GM23338 (cell line): Measurements from ENCODE around the gene PHACTR2. TPM values are rescaled to one million over a fixed set of nuclear protein-coding genes. Genes with fewer than 3 reads are reported as not detected.

Experiments used
- ATAC-seq: fragments of 200-7000 bp; cut with Tn5 transposase; 3 replicates; pipeline ENCODE4 v1.9.1; 2020
- DNase-seq: peaks from one replicate; pipeline ENCODE4 v3.0.0-alpha.2; 2015; ENCODE audit warnings: low spot score
- H2AFZ ChIP-seq: fragments of 200-600 bp; sonication (generic); 2 replicates; pipeline ENCODE4 v1.8.0; 2016; ENCODE audit warnings: antibody characterized with exemption, mild to moderate bottlenecking, moderate library complexity
- H3F3A ChIP-seq: fragments of 200-600 bp; sonication (generic); replicated peaks from 2 replicates; pipeline ENCODE4 v1.8.0; 2017; ENCODE audit warnings: antibody characterized with exemption, mixed run types, low read depth
- H3K27ac ChIP-seq: fragments of 200-600 bp; sonication (generic); 2 replicates; pipeline ENCODE4 v1.6.1; 2016; ENCODE audit warnings: low read depth
- H3K27me3 ChIP-seq: fragments of 200-600 bp; sonication (generic); 2 replicates; pipeline ENCODE4 v1.8.0; 2016; ENCODE audit warnings: mild to moderate bottlenecking, mixed run types, moderate library complexity; ENCODE audit not compliant: insufficient read depth
- H3K36me3 ChIP-seq: fragments of 200-600 bp; sonication (generic); 2 replicates; pipeline ENCODE4 v1.8.0; 2016; ENCODE audit warnings: mild to moderate bottlenecking; ENCODE audit not compliant: insufficient read depth
- H3K4me1 ChIP-seq: fragments of 200-600 bp; sonication (generic); 2 replicates; pipeline ENCODE4 v1.8.0; 2016; ENCODE audit warnings: mild to moderate bottlenecking, moderate library complexity; ENCODE audit not compliant: insufficient read depth
- H3K4me2 ChIP-seq: fragments of 200-600 bp; sonication (generic); 2 replicates; pipeline ENCODE4 v1.7.1; 2017; ENCODE audit warnings: mixed run types
- H3K4me3 ChIP-seq: fragments of 200-600 bp; sonication (generic); 2 replicates; pipeline ENCODE4 v1.6.1; 2016; ENCODE audit warnings: mixed run types
- H3K79me2 ChIP-seq: fragments of 200-600 bp; sonication (generic); replicated peaks from 2 replicates; pipeline ENCODE4 v1.8.0; 2017; ENCODE audit warnings: mild to moderate bottlenecking; ENCODE audit not compliant: insufficient read depth
- H3K9me2 ChIP-seq: fragments of 200-600 bp; sonication (generic); 2 replicates; pipeline ENCODE4 v1.8.0; 2017; ENCODE audit not compliant: insufficient read depth
- H4K20me1 ChIP-seq: fragments of 200-600 bp; sonication (generic); replicated peaks from 2 replicates; pipeline ENCODE4 v1.8.0; 2017; ENCODE audit warnings: mild to moderate bottlenecking; ENCODE audit not compliant: insufficient read depth
- H3K27ac Mint-ChIP-seq: 2 replicates; pipeline ENCODE4 v1.8.0; 2020; ENCODE audit warnings: inconsistent platforms, mild to moderate bottlenecking, moderate library complexity, mixed read lengths
- H3K27me3 Mint-ChIP-seq: 3 replicates; pipeline ENCODE4 v1.8.0; 2022; ENCODE audit warnings: low read depth, mild to moderate bottlenecking, moderate library complexity, mixed read lengths, inconsistent platforms; ENCODE audit not compliant: insufficient read depth, poor library complexity
- H3K36me3 Mint-ChIP-seq: 3 replicates; pipeline ENCODE4 v1.8.0; 2021; ENCODE audit warnings: low read depth, mild to moderate bottlenecking, inconsistent platforms, moderate library complexity, mixed read lengths
- H3K4me1 Mint-ChIP-seq: 3 replicates; pipeline ENCODE4 v1.8.0; 2020; ENCODE audit warnings: mild to moderate bottlenecking, inconsistent platforms, mixed read lengths
- H3K4me3 Mint-ChIP-seq: 3 replicates; pipeline ENCODE4 v1.8.0; 2021; ENCODE audit warnings: moderate library complexity, mild to moderate bottlenecking, inconsistent platforms, mixed read lengths
- H3K9me3 Mint-ChIP-seq: 3 replicates; pipeline ENCODE4 v1.8.0; 2020; ENCODE audit warnings: moderate library complexity, mild to moderate bottlenecking, inconsistent platforms, mixed read lengths
- CREB1 ChIP-seq: fragments of 250-450 bp; sonication (Bioruptor Pico); IDR thresholded peaks from 2 replicates; pipeline ENCODE4 v1.5.0; 2020; ENCODE audit warnings: low read depth, mild to moderate bottlenecking, moderate library complexity
- CTCF ChIP-seq, 2 experiments: fragments of 200-600 bp in 1 of 2; sonication (generic) in 1 of 2; conservative IDR thresholded peaks; 2 replicates each; pipeline versions ENCODE4 v1.5.1 to v1.6.1; 2016 to 2017; ENCODE audit warnings: antibody characterized with exemption in 2 of 2, low read depth in 2 of 2, mild to moderate bottlenecking in 2 of 2, moderate library complexity in 1 of 2
- ETS1 ChIP-seq: IDR thresholded peaks from 2 replicates; pipeline ENCODE4 v1.6.1; 2016; ENCODE audit warnings: antibody characterized with exemption
- EZH2 ChIP-seq: fragments of 200-600 bp; sonication (generic); IDR thresholded peaks from one replicate; pipeline ENCODE4 v1.8.0; 2017; ENCODE audit warnings: antibody characterized with exemption, mild to moderate bottlenecking, low read depth; ENCODE audit not compliant: unreplicated experiment
- EZH2phosphoT487 ChIP-seq: fragments of 200-600 bp; sonication (generic); IDR thresholded peaks from one replicate; pipeline ENCODE4 v1.8.1; 2018; ENCODE audit warnings: antibody characterized with exemption; ENCODE audit not compliant: unreplicated experiment
- JUNB ChIP-seq: IDR thresholded peaks from one replicate; pipeline ENCODE4 v1.6.1; 2016; ENCODE audit warnings: antibody characterized with exemption; ENCODE audit not compliant: unreplicated experiment
- NANOG ChIP-seq: IDR thresholded peaks from 2 replicates; pipeline ENCODE4 v1.6.1; 2016; ENCODE audit warnings: antibody characterized with exemption, borderline replicate concordance
- POLR2AphosphoS5 ChIP-seq: IDR thresholded peaks from 2 replicates; pipeline ENCODE4 v1.6.1; 2016; ENCODE audit warnings: antibody characterized with exemption, low read depth
- STAT1 ChIP-seq: IDR thresholded peaks from one replicate; pipeline ENCODE4 v1.6.1; 2016; ENCODE audit warnings: antibody characterized with exemption; ENCODE audit not compliant: unreplicated experiment
- ZNF114 ChIP-seq: fragments of 250-450 bp; sonication (Bioruptor Pico); IDR thresholded peaks from 2 replicates; pipeline ENCODE4 v1.5.0; 2020; ENCODE audit warnings: mild to moderate bottlenecking, moderate library complexity
- ZNF331 ChIP-seq: fragments of 250-450 bp; sonication (Bioruptor Pico); IDR thresholded peaks from 2 replicates; pipeline ENCODE4 v1.5.0; 2020; ENCODE audit warnings: low read depth, mild to moderate bottlenecking, moderate library complexity
- ZNF462 ChIP-seq: fragments of 250-450 bp; sonication (Bioruptor Pico); IDR thresholded peaks from 2 replicates; pipeline ENCODE4 v1.5.0; 2020; ENCODE audit warnings: mild to moderate bottlenecking, moderate library complexity
- polyA plus RNA-seq: library from polyadenylated mRNA; unstranded; fragments of >200 nt; fragmentation: Nextera tagmentation; extraction: Ambion mirVana; gene quantifications from 2 replicates; pipeline ENCODE4 v1.2.1, GENCODE V29; 2016
- total RNA-seq: library from RNA; depleted of rRNA; stranded (reverse); fragments of >200 nt; shearing (Covaris generic); gene quantifications from 2 replicates; pipeline ENCODE4 v1.2.3, GENCODE V29; 2014
- TF ChIP-seq, protein P1 (sequence below): IDR thresholded peaks from one replicate; pipeline ENCODE4 v1.6.1; 2018; ENCODE audit warnings: antibody characterized with exemption; ENCODE audit not compliant: unreplicated experiment

Gene PHACTR2
- total and polyA plus RNA-seq, 2 experiments from 2014 or later = 67.7 to 105 TPM

- peaks cover 3% of the 10 kb centered on the region; the same call in 2 of the 3 replicates for H3K4me1 Mint-ChIP-seq
- Histone ChIP-seq H3K27ac (no peak overlapping the region), H3K36me3 (peaks cover 4% of the 10 kb centered on the region; the same call in 1 of the 2 replicates), H2AFZ (no peak overlapping the region), H3K4me1 (no peaks in the 10 kb centered on the region), H4K20me1 (no peaks in the 10 kb centered on the region; the same call in 1 of the 2 replicates), H3K79me2 (peaks cover 17% of the 10 kb centered on the region), H3K4me3 (no peak overlapping the region), H3K27me3 (no peaks in the 10 kb centered on the region), H3K9me2 (0 out of 2 replicates have a peak, but pooled peaks cover 7% of the 10 kb centered on the region), H3F3A (no peaks in the 10 kb centered on the region), H3K4me2 (no peak overlapping the region)
- peaks cover 46% of the 10 kb centered on the region for H3K36me3 Mint-ChIP-seq
- no peak for DNase-seq
- H3K9me3 Mint-ChIP-seq = 0 out of 3 replicates have a peak, but pooled peaks cover 2% of the 10 kb centered on the region
- no peak overlapping the region for H3K4me3 Mint-ChIP-seq
- peaks cover 1% of the 10 kb centered on the region for H3K27me3 Mint-ChIP-seq
- H3K27ac Mint-ChIP-seq = no peak overlapping the region
- TF ChIP-seq JUNB (no peak), ZNF114 (CRISPR knock-in tag) (no peak), STAT1 (no peak), EZH2phosphoT487 (no peak), ZNF462 (CRISPR knock-in tag) (no peak), NANOG (no peak), POLR2AphosphoS5 (no peak), EZH2 (no peak), ETS1 (no peak), CTCF (conservative IDR thresholded peaks at IDR 0.05; ENCODE audit: low read depth in 2 of 2) (no peak), CREB1 (CRISPR knock-in tag) (no peak), ZNF331 (CRISPR knock-in tag) (no peak)
- TF ChIP-seq, protein P1, sequence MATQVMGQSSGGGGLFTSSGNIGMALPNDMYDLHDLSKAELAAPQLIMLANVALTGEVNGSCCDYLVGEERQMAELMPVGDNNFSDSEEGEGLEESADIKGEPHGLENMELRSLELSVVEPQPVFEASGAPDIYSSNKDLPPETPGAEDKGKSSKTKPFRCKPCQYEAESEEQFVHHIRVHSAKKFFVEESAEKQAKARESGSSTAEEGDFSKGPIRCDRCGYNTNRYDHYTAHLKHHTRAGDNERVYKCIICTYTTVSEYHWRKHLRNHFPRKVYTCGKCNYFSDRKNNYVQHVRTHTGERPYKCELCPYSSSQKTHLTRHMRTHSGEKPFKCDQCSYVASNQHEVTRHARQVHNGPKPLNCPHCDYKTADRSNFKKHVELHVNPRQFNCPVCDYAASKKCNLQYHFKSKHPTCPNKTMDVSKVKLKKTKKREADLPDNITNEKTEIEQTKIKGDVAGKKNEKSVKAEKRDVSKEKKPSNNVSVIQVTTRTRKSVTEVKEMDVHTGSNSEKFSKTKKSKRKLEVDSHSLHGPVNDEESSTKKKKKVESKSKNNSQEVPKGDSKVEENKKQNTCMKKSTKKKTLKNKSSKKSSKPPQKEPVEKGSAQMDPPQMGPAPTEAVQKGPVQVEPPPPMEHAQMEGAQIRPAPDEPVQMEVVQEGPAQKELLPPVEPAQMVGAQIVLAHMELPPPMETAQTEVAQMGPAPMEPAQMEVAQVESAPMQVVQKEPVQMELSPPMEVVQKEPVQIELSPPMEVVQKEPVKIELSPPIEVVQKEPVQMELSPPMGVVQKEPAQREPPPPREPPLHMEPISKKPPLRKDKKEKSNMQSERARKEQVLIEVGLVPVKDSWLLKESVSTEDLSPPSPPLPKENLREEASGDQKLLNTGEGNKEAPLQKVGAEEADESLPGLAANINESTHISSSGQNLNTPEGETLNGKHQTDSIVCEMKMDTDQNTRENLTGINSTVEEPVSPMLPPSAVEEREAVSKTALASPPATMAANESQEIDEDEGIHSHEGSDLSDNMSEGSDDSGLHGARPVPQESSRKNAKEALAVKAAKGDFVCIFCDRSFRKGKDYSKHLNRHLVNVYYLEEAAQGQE = no peak
- no peak for ATAC-seq
Observed at GRCh38 chr6:143727035-143727434, 49.3 kb downstream of the PHACTR2 start.
